ENCODE results near the gene RUNDC3A.

- TF ChIP-seq CTCF (IDR thresholded peaks at IDR 0.05; ENCODE audit: insufficient read depth, low read length, poor library complexity, severe bottlenecking) (no peak), EZH2phosphoT487 (conservative IDR thresholded peaks at IDR 0.05; ENCODE audit: low read length) (no peak)
These were observed 24.9 kb upstream of the RUNDC3A start for GRCh38 chr17:44283344-44284023.

Measured in SU-DHL-6 (cell line).